ENCODE data around the gene COX7A2L.
"Not testable (repeated sequence)": the region's sequence is repeated elsewhere in the genome, so short reads cannot be mapped to it uniquely, and the experiment has no call there.

COX7A2L gene

GRCh38 chr2:42367835-42368234 lies 6.8 kb upstream of the COX7A2L start:
- DNase-seq (ENCODE audit: low read depth): no peak

DNA sequence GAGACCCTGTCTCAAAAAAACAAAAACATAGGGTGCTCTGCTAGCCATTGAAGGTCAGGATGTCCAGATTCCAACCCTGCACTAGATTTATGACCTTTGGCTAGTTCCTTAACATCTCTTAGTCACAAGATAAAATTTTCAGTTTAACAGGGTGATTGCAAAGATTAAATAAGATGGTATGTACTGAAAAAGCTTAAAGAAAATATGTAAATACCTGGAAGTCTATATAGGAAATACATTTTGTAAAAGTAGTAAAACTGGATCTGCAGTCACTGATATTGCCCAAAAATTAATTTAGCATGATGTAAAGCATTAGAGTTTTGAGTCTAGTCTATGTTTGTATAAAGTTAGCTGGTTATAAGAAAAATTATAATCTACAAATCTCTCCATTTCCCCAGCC lies 5.4 kb upstream of the COX7A2L start:
- DNase-seq (ENCODE audit: low read depth): no peak

DNA sequence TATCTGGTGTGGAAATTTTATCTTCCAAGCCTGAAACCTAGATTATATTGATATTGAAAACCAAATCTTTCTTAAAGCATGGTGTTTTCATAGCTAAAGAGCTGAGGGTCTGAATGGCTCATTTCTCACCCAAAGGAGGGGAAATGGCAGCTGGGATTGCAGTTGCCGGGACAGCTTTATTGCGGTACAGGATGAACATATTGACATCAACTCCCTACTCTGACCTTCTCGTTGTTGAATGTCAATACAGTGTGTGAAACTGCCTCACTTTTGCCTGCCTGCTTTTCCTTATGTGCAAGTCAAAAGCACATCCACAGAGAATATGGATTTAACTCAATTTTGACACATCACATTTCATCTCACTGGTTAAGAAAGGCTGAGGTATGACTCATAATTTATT lies 3.6 kb upstream of the COX7A2L start:
- DNase-seq (ENCODE audit: low read depth): no peak

DNA sequence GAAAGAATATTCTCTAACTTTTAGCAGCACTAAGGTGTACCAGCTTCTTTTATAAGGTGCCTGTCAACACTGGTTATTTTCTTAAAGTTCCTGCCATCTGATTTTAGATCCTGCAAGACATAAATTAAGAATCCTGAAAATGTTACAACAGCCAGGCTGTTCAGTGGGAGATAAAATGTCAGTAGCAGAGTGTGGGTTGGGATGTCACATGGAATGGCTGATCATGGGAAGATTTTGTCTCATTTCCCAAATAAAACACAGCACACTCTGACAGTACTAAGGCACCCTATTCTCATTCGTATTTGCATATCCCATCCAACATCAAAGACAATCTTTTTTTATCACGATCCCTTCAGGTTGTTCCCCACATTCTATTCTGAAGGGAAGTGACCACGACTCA lies 2.4 kb upstream of the COX7A2L start:
- DNase-seq (ENCODE audit: low read depth): no peak

DNA sequence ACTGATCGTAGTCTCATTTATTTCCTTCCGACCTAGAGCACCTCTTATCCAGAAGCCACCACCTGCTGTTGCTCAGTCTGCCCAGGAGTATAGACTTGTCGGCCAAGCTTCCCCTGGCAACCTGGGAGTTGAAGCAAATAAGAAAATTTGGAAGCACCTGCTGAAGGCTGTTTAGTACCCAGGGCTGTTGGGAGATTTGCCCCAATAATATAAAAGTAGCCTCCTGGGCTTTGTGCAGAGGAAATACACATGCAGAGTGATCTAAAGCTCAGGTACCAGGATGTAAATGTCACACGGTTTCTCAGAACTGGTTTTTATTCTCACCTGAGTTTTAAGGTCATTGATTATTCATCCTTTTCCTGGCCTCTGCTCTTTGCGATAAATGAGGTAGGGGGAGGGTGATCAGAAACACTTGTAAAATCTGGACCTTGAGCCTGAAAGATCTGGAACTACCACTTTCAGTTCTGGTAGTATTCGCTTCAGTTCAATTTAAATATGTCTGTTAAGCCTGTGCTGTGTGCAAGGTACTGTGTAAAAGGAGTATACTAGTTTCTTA lies 789 bp upstream of the COX7A2L start:
- DNase-seq (ENCODE audit: low read depth): no peak

- no peak for DNase-seq (ENCODE audit: low read depth)
These were observed 526 bp downstream of the COX7A2L start for GRCh38 chr2:42360493-42360889.

GRCh38 chr2:42359965-42360483 lies 993 bp downstream of the COX7A2L start:
- DNase-seq (ENCODE audit: low read depth): no peak

- no peak for DNase-seq (ENCODE audit: low read depth)
These were observed 1.6 kb downstream of the COX7A2L start for GRCh38 chr2:42359304-42359964.

DNA sequence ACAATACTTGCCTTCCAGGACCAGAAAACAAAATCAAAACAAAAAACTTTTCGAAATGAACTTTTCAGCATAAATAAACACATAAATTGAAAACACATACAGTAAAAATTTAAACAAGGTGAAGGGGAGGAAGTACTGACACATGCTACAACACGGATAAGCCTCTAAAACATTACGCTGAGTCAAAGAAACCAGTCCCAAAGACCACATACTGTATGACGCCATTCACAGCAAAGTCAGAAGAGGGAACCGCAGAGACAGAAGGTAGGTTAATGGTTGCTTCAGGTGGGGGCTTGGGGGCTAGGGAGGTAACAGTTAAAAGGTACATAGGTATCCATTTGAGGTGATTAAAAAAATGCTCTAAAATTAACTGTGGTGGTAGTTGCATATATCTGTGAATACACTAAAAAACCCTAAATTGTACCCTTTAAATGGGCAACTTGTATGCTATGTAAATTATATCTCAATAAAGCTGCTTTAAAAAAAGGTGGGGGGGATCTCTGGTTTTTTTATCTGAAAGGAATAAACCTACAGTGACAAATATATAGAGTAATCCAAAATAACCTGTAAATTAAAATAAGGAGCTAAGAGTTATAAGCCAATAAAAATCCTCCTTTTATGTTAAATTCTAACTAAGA lies 7.1 kb downstream of the COX7A2L start:
- no peak for DNase-seq (ENCODE audit: low read depth)

DNA sequence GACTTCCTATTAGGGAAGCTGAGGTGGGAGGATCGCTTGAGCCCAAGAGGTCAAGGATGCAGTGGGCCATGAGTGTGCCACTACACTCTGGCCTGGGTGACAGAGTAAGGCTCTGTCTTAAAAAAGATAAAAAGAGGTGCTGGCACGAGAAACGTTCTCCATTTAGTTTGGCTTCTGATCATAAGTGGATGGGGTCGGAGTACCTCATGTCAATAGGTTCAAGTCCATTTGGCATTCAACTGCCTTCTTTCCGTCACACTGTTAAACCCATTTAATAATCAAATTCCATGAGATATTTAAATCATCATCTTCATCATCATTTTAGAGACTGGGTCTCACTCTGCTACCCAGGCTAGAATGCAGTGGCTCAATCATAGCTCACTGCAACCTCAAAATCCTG lies 9.2 kb downstream of the COX7A2L start:
- no peak for DNase-seq (ENCODE audit: low read depth)

GRCh38 chr2:42350434-42351063 lies 10.5 kb downstream of the COX7A2L start:
- DNase-seq (ENCODE audit: low read depth): no peak

DNA sequence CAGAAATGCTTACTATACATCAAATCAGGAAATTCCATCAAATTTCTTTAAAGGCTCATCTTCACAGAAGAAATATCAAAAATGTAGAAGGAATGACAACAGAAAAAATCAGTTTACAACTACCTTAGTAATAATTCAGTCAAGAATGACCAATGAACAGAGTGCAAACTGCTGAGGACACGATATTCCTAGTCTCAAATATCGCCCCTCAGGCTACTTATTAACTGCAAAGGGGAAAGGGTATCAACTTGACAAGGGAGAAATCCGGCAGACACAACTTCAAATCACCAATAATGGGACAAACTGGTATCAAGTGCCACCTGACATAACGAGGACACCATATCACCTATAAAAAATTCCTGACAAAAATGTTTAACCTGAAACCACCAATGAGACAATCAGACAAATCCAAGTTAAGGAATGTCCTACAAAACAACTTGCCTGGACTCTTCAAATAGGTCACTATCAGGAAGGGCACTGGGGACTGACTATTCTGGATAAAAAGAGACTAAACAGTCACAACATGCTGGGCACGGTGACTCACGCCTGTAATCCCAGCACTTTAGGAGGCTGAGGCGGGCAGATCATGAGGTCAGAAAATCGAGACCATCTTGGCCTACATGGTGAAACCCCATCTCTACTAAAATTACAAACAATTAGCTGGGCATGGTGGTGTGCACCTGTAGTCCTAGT lies 12.8 kb downstream of the COX7A2L start:
- no peak for DNase-seq (ENCODE audit: low read depth)

DNA sequence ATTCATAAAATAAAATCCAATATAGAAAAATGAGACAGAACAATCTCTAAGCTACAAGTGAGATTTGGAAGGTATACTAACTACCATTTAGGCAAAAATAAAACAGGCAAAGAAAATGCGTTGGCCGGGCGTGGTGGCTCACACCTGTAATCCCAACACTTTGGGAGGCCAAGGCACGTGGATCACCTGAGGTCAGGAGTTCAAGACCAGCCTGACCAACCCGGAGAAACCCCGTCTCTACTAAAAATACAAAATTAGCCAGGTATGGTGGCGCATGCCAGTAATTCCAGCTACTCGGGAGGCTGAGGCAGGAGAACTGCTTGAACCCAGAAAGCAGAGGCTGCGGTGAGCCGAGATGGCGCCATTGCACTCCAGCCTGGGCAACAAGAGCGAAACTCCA lies 13.5 kb downstream of the COX7A2L start:
- DNase-seq (ENCODE audit: low read depth): not testable (repeated sequence)

DNA sequence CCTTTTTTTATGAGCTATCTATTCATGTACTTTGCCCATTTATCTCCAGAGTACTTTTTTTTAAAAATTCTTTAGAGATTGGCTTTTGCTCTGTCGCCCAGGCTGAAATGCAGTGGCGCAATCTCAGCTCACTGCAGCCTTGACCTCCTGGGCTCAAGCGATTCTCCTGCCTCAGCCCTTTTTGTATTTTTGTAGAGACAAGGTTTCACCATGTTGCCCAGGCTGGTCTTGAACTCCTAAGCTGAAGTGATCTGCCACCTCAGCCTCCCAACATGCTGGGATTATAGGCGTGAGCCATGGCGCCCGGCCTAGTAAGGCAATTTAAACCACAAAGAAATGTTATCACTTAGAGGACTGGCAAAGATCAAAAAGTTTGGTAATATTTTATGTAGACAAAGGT lies 14.2 kb downstream of the COX7A2L start:
- not testable (repeated sequence) for DNase-seq (ENCODE audit: low read depth)

GRCh38 chr2:42345986-42346385 lies 15.0 kb downstream of the COX7A2L start:
- DNase-seq (ENCODE audit: low read depth): no peak

- no peak for DNase-seq (ENCODE audit: low read depth)
These were observed 18.2 kb downstream of the COX7A2L start for GRCh38 chr2:42342795-42343241.

DNA sequence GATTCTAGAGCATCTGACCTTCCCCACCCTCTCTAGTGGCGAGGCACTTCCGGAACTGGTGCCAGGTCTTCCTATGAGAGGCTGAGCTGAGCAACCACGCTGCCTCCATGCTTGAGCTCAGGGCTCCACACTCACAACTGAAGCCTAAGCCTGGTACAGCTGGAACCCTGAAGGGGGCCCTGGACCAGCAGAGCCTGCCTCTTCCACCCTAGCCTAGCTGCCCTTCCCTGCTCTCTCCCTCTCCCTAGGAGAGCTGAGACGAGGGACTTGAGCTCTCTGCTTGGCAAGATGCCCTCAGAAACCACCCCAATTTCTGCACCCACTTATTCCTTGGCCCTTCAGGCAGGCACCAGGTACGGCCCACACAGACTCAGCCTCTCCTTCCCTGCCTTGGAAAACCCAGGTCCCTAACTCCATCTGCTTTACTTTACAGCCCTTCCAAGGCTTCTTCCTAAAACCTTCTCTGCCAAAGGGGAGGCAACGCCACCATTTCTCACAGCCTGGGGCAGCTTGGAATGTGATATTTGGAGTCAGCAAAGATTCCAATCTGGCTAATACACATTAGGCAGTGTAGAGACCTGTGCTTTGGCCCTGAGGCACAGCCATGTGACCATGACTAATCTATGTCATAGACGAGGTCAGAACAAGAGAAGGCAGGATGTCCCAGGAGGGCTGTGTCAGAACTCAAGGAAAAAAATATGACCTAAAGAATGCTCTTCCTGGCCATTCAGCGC lies 18.8 kb downstream of the COX7A2L start:
- no peak for DNase-seq (ENCODE audit: low read depth)

- DNase-seq (ENCODE audit: low read depth): no peak
These were observed 19.9 kb downstream of the COX7A2L start for GRCh38 chr2:42340938-42341636.

DNA sequence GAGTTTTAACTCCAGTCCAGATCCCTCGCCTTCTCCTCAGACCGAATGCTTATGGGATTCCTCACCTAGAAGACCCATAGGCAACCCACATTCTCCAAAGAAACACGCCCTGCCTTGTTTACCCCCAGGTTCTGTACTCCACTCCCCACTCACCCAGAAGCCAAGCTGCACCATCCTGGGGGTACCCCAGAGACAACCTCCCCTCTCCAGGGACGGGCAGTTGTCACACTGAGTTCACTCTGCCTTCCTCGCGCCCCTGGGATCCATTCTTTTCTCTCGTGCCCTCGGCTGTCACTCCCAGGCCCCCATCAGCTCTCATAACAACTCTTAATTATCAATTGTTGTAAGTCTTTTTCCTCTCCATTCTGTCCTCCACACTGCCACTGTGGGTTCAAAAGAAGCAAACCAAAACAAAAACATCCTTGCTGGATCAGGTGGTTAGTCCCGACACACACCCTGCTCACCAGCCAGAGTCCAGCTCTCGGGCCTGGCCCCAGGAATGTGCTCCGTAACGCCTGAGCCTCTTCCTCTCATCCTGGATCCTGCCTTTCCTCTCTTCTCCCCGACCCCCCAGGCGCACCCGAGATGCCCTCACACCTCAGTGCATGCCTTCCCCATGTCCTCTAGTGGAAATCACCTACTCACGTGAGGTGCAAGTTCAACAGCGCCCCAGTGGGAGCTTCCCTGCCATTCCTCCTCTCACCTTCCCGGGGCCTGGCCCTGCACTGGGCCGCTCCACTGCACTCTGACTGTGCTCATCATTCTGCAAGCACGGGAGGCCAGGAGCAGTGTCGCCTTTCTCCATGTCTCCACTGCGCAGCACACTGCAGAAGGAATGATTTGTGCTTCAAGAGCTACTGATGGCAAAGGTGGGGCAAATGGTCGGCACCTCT lies 20.7 kb downstream of the COX7A2L start:
- DNase-seq (ENCODE audit: low read depth): no peak
